HEK293 (cell line): Measurements from ENCODE around the gene RBFOX2.
A peak's percentile ranks its signal among the peaks of the same experiment; 100 is the strongest.

ENCODE experiments used
- CTCF ChIA-PET: fragments of 350-600 bp; formaldehyde crosslinking; extraction: SDS; loops from one replicate; lab custom pipeline; 2021; ENCODE audit warnings: antibody characterized with exemption; lab: Yijun Ruan, JAX
- POLR2A ChIA-PET: fragments of 300-600 bp; formaldehyde crosslinking; extraction: SDS; loops from one replicate; lab custom pipeline; 2020; ENCODE audit warnings: antibody characterized with exemption, inconsistent platforms; lab: Yijun Ruan, JAX
- H3K27ac ChIP-seq: fragments of 200-500 bp; sonication (Bioruptor generic); 2 replicates; pipeline ENCODE4 v1.5.1; 2014; ENCODE audit warnings: low read depth, low read length, control low read depth, inconsistent platforms; ENCODE audit errors: extremely low read depth
- H3K36me3 ChIP-seq, 2 experiments: fragments of 200-500 bp in 1 of 2; sonication (Bioruptor generic) in 1 of 2; 1 replicate in 1 of 2; 2 replicates in 1 of 2; pipeline ENCODE4 v1.5.1; 2014 to 2017; ENCODE audit warnings: inconsistent platforms in 2 of 2, low read length in 2 of 2; ENCODE audit not compliant: control insufficient read depth in 2 of 2, insufficient read depth in 1 of 2
- H3K4me1 ChIP-seq: fragments of 200-500 bp; sonication (Bioruptor generic); 2 replicates; pipeline ENCODE4 v1.5.1; 2014; ENCODE audit warnings: mild to moderate bottlenecking, low read length, inconsistent platforms; ENCODE audit not compliant: control insufficient read depth, insufficient read depth
- H3K4me3 ChIP-seq: 2 replicates; pipeline ENCODE4 v1.5.1; 2011; ENCODE audit warnings: low read depth, mild to moderate bottlenecking, control low read depth, low read length, moderate library complexity
- H3K9me3 ChIP-seq: fragments of 200-500 bp; sonication (Bioruptor generic); 2 replicates; pipeline ENCODE4 v1.5.1; 2014; ENCODE audit warnings: low read depth, low read length, inconsistent platforms; ENCODE audit not compliant: control insufficient read depth, insufficient read depth
- AEBP2 ChIP-seq: fragments of 450-650 bp; formaldehyde crosslinking; IDR thresholded peaks from 2 replicates; pipeline ENCODE4 v1.5.1; 2016; ENCODE audit warnings: missing biosample characterization, missing genetic modification characterization, borderline replicate concordance
- GLI2 ChIP-seq: fragments of 450-650 bp; formaldehyde crosslinking; IDR thresholded peaks from 2 replicates; pipeline ENCODE4; 2017; ENCODE audit warnings: missing biosample characterization, missing genetic modification characterization, low read depth, borderline replicate concordance
- KLF16 ChIP-seq: fragments of 450-650 bp; formaldehyde crosslinking; IDR thresholded peaks from 2 replicates; pipeline ENCODE4 v1.5.1; 2017; ENCODE audit warnings: missing biosample characterization, missing genetic modification characterization
- KLF8 ChIP-seq: fragments of 450-650 bp; formaldehyde crosslinking; IDR thresholded peaks from 2 replicates; pipeline ENCODE4 v1.5.1; 2016; ENCODE audit warnings: missing biosample characterization, missing genetic modification characterization
- MEIS1 ChIP-seq: sonication (generic); formaldehyde crosslinking; IDR thresholded peaks from 2 replicates; pipeline ENCODE4 v1.8.1; 2022; ENCODE audit warnings: missing genetic modification reagents, mild to moderate bottlenecking, borderline replicate concordance
- MYNN ChIP-seq: fragments of 450-650 bp; formaldehyde crosslinking; IDR thresholded peaks from 2 replicates; pipeline ENCODE4 v1.5.1; 2016; ENCODE audit warnings: missing biosample characterization, missing genetic modification characterization, borderline replicate concordance
- PRDM6 ChIP-seq: fragments of 450-650 bp; formaldehyde crosslinking; IDR thresholded peaks from 2 replicates; pipeline ENCODE4 v1.5.1; 2017; ENCODE audit warnings: missing biosample characterization, missing genetic modification characterization
- REPIN1 ChIP-seq: fragments of 450-650 bp; formaldehyde crosslinking; IDR thresholded peaks from 2 replicates; pipeline ENCODE4 v1.5.1; 2017; ENCODE audit warnings: missing biosample characterization, missing genetic modification characterization, low read depth
- SCRT1 ChIP-seq: fragments of 450-650 bp; formaldehyde crosslinking; IDR thresholded peaks from 2 replicates; pipeline ENCODE4 v1.5.1; 2016; ENCODE audit warnings: missing biosample characterization, missing genetic modification characterization, borderline replicate concordance
- ZBTB20 ChIP-seq: fragments of 450-650 bp; formaldehyde crosslinking; IDR thresholded peaks from 2 replicates; pipeline ENCODE4 v1.5.1; 2016; ENCODE audit warnings: missing biosample characterization, missing genetic modification characterization
- ZBTB26 ChIP-seq: fragments of 450-650 bp; formaldehyde crosslinking; optimal IDR thresholded peaks from 2 replicates; pipeline ENCODE3; 2016; ENCODE audit warnings: missing biosample characterization, mild to moderate bottlenecking, missing genetic modification characterization
- ZBTB49 ChIP-seq: fragments of 450-650 bp; formaldehyde crosslinking; IDR thresholded peaks from 2 replicates; pipeline ENCODE4 v1.5.1; 2016; ENCODE audit warnings: missing biosample characterization, missing genetic modification characterization, low read depth
- ZNF10 ChIP-seq: fragments of 450-650 bp; formaldehyde crosslinking; IDR thresholded peaks from 2 replicates; pipeline ENCODE4 v1.5.1; 2017; ENCODE audit warnings: missing biosample characterization, missing genetic modification characterization
- ZNF121 ChIP-seq: fragments of 450-650 bp; formaldehyde crosslinking; IDR thresholded peaks from 2 replicates; pipeline ENCODE4 v1.5.1; 2016; ENCODE audit warnings: missing biosample characterization, missing genetic modification characterization
- ZNF302 ChIP-seq: fragments of 450-650 bp; formaldehyde crosslinking; IDR thresholded peaks from 2 replicates; pipeline ENCODE4 v1.5.1; 2016; ENCODE audit warnings: missing biosample characterization, missing genetic modification characterization, low read depth
- ZNF335 ChIP-seq: fragments of 450-650 bp; formaldehyde crosslinking; conservative IDR thresholded peaks from 2 replicates; pipeline ENCODE4 v1.5.1; 2016; ENCODE audit warnings: missing biosample characterization, missing genetic modification characterization
- ZNF394 ChIP-seq: fragments of 450-650 bp; formaldehyde crosslinking; IDR thresholded peaks from 2 replicates; pipeline ENCODE4 v1.5.1; 2016; ENCODE audit warnings: missing biosample characterization, missing genetic modification characterization, mild to moderate bottlenecking, moderate library complexity, borderline replicate concordance
- ZNF416 ChIP-seq: fragments of 450-650 bp; formaldehyde crosslinking; IDR thresholded peaks from 2 replicates; pipeline ENCODE4 v1.5.1; 2016; ENCODE audit warnings: missing biosample characterization, missing genetic modification characterization
- ZNF501 ChIP-seq: fragments of 450-650 bp; formaldehyde crosslinking; IDR thresholded peaks from 2 replicates; pipeline ENCODE4 v1.5.1; 2016; ENCODE audit warnings: missing biosample characterization, missing genetic modification characterization
- ZNF521 ChIP-seq: fragments of 450-650 bp; formaldehyde crosslinking; IDR thresholded peaks from 2 replicates; pipeline ENCODE4 v1.5.1; 2017; ENCODE audit warnings: missing biosample characterization, mild to moderate bottlenecking, missing genetic modification characterization
- ZNF549 ChIP-seq: fragments of 450-650 bp; IDR thresholded peaks from 2 replicates; pipeline ENCODE4 v1.5.1; 2018; ENCODE audit warnings: missing biosample characterization, missing genetic modification characterization, mild to moderate bottlenecking, inconsistent platforms, moderate library complexity
- ZNF561 ChIP-seq: fragments of 450-650 bp; IDR thresholded peaks from 2 replicates; pipeline ENCODE4 v1.5.1; 2018; ENCODE audit warnings: missing biosample characterization, missing genetic modification characterization, borderline replicate concordance
- ZNF830 ChIP-seq: fragments of 450-650 bp; IDR thresholded peaks from 2 replicates; pipeline ENCODE4 v1.5.0; 2018; ENCODE audit warnings: missing biosample characterization, missing genetic modification characterization, low read depth, mild to moderate bottlenecking, moderate library complexity
- ZSCAN16 ChIP-seq: fragments of 450-650 bp; formaldehyde crosslinking; IDR thresholded peaks from 2 replicates; pipeline ENCODE4 v1.5.1; 2016; ENCODE audit warnings: missing biosample characterization, missing genetic modification characterization
- ZSCAN4 ChIP-seq: fragments of 450-650 bp; formaldehyde crosslinking; IDR thresholded peaks from 2 replicates; pipeline ENCODE4 v1.5.1; 2017; ENCODE audit warnings: missing biosample characterization, missing genetic modification characterization

The RBFOX2 gene

GRCh38 chr22:35835998-35836691 lies 192.5 kb downstream of the RBFOX2 start (continued):
- no peak for TF ChIP-seq ZBTB49
- no peak for TF ChIP-seq AEBP2 (tag by site-specific recombination)
- no peak for TF ChIP-seq ZNF830 (tag by site-specific recombination)
- peak; percentile 18; the same call in 1 of the 2 replicates for TF ChIP-seq ZBTB20
- TF ChIP-seq ZNF561 (tag by site-specific recombination): no peak
- TF ChIP-seq MYNN: no peak
- no peak for TF ChIP-seq ZNF521
- TF ChIP-seq ZSCAN16: no peak
- no peak for TF ChIP-seq ZNF549 (tag by site-specific recombination)
- no peak for TF ChIP-seq SCRT1

- POLR2A ChIA-PET: interaction anchor here (1.2 to 1.5 kb wide), 4 partner anchors 40 to 230 kb away, joined by 3 to 9 read pairs (median 4); no protein-coding TSS in a partner anchor
- Histone ChIP-seq H3K4me3 (peak overlapping the region; percentile 42), H3K36me3 (no peaks in the 10 kb centered on the region), H3K9me3 (no peaks in the 10 kb centered on the region), H3K4me1 (peaks cover 37% of the 10 kb centered on the region), H3K27ac (peak overlapping the region; percentile 91)
- CTCF ChIA-PET: interaction anchor here (0.6 to 2.1 kb wide), 8 partner anchors 8 to 484 kb away, joined by 3 to 5 read pairs (median 4); no protein-coding TSS in a partner anchor
- no peak for TF ChIP-seq KLF16 (tag by site-specific recombination)
- TF ChIP-seq GLI2 (tag by site-specific recombination): no peak
- no peak for TF ChIP-seq ZNF394 (tag by site-specific recombination)
- TF ChIP-seq ZNF501 (tag by site-specific recombination): no peak
- TF ChIP-seq ZNF416 (tag by site-specific recombination): no peak
- peak; percentile 85 for TF ChIP-seq PRDM6 (tag by site-specific recombination)
- TF ChIP-seq ZBTB26: no peak
- no peak for TF ChIP-seq KLF8 (tag by site-specific recombination)
- TF ChIP-seq MEIS1 (CRISPR knock-in tag): no peak
- no peak for TF ChIP-seq ZBTB49
- no peak for TF ChIP-seq ZNF121 (tag by site-specific recombination)
- no peak for TF ChIP-seq ZNF10
- no peak for TF ChIP-seq ZBTB20
- TF ChIP-seq ZSCAN4 (tag by site-specific recombination): 0 out of 2 replicates have a peak, but pooled peaks have one; percentile 7
- no peak for TF ChIP-seq ZNF302 (tag by site-specific recombination)
- TF ChIP-seq REPIN1: no peak
- no peak for TF ChIP-seq ZNF335
These were observed 193.2 kb downstream of the RBFOX2 start for GRCh38 chr22:35835267-35835997.
